ENCODE data around the gene APP. TPM values are rescaled to one million over a fixed set of nuclear protein-coding genes. Genes with fewer than 3 reads are reported as not detected.

The APP gene
- total and polyA plus RNA-seq, 7 donors, result 71.7 to 355 (median 270) TPM

DNA sequence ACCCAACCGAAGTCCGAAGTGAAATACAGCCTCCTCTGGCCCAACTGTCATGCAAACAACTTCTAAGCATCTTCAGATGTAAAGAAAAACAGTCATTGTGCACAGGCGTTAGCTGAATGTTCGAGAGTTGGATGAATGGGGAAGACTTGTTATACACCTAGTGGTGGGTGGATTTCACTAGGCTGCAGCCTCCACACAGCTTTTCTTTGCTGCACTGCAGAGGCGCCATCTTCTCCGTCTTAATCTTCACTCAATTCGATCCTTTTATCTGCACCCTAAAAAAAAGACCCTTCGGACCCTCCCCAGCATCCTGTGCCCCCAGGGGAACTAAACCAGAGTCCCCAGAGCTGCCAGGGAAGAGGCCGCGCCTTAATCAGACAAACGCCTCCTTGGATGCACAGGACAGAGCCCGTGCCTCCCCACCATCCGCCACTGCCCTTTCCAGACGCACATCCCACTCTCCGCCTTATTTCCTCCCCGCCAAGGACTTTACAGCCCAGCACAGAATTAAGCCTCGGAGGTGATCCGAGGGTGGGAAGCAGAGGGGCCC, 1.4 kb downstream of the APP start:
- no peaks in the 10 kb centered on the region for H3K9me3 ChIP-seq
- no peaks in the 10 kb centered on the region for H3K27me3 ChIP-seq
- no peaks in the 10 kb centered on the region for H3K36me3 ChIP-seq
- no peak for TF ChIP-seq EP300 (IDR thresholded peaks at IDR 0.05)
- TF ChIP-seq, protein P1, sequence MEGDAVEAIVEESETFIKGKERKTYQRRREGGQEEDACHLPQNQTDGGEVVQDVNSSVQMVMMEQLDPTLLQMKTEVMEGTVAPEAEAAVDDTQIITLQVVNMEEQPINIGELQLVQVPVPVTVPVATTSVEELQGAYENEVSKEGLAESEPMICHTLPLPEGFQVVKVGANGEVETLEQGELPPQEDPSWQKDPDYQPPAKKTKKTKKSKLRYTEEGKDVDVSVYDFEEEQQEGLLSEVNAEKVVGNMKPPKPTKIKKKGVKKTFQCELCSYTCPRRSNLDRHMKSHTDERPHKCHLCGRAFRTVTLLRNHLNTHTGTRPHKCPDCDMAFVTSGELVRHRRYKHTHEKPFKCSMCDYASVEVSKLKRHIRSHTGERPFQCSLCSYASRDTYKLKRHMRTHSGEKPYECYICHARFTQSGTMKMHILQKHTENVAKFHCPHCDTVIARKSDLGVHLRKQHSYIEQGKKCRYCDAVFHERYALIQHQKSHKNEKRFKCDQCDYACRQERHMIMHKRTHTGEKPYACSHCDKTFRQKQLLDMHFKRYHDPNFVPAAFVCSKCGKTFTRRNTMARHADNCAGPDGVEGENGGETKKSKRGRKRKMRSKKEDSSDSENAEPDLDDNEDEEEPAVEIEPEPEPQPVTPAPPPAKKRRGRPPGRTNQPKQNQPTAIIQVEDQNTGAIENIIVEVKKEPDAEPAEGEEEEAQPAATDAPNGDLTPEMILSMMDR (IDR thresholded peaks at IDR 0.05), result peak in 3 of 4 experiments; percentile 35 to 38 (median 37)
- peak in 2 of 4 donors; percentile 16 to 39 for TF ChIP-seq POLR2AphosphoS5 (IDR thresholded peaks at IDR 0.05)
- peak overlapping the region; percentile 85 to 90 (median 88) for H3K27ac ChIP-seq
- 1% methylated on average over 18 of the region's 18 CpGs for WGBS, 2 donors
- intact Hi-C loops (cut with DNase I), result loop anchor here (2.0 to 5.0 kb wide), 2 partner anchors 46 to 97 kb away; no protein-coding TSS in a partner anchor
- peaks cover 0 to 46% (median 35%) of the 10 kb centered on the region in 4 donors for H3K4me1 ChIP-seq
- H3K4me3 ChIP-seq, result peak overlapping the region; percentile 74 to 93 (median 82)
- DNase-seq, result peak; percentile 70

DNA sequence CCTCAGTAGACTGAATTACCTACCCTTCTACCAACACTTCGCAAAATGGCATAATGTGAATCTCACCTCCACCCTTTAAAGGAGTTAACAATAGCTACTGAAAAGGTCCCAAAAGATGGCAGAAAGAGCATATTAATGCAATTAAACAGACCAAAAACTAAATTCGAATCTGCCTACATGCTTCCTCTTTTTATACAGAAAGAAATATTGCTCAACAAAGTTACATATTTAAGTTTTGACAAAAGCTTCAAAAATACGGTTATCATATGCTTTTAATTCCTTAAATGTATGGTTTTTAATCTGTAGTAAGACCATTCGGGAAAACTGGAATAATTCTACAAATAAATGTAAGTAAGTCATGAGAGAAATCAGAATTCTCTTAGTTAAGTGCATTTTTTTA, 2.2 kb downstream of the APP start:
- H3K4me3 ChIP-seq, result peak overlapping the region in 3 of 4 donors; percentile 79 to 93 (median 86)
- H3K36me3 ChIP-seq, result no peaks in the 10 kb centered on the region
- H3K4me1 ChIP-seq, result peaks cover 0 to 46% (median 35%) of the 10 kb centered on the region in 4 donors
- H3K27me3 ChIP-seq, result no peaks in the 10 kb centered on the region
- intact Hi-C loops (cut with DNase I), result loop anchor here (2.0 to 5.0 kb wide), 2 partner anchors 46 to 96 kb away; no protein-coding TSS in a partner anchor
- 23 to 54% methylated on average over 4 of the region's 4 CpGs for WGBS, 2 donors
- TF ChIP-seq EP300 (IDR thresholded peaks at IDR 0.05) (no peak), POLR2AphosphoS5 (IDR thresholded peaks at IDR 0.05) (no peak), POLR2A (IDR thresholded peaks at IDR 0.05) (no peak)
- TF ChIP-seq, protein P1 (IDR thresholded peaks at IDR 0.05), result no peak
- no peaks in the 10 kb centered on the region for H3K9me3 ChIP-seq
- H3K27ac ChIP-seq, result peak overlapping the region; percentile 85 to 90 (median 88)
- DNase-seq, result no peak

DNA sequence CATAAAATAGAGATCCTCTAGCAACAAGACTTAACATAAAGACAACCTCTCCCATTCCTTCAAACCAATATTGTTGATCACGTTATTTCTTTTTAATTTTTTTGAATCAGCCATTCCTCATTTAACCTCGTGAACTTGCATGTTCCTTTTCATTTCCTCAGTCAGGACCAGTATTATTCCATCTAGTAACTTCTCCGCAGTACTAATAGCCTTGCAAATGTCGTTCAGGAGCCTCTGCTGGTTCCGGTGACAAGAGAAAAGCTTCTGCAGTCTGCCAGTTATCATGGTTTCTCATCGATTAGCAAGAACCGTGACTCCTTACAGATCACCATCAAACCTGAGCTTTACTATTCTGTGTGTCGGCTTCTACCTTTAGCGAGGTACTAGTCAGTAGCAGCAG, 3.0 kb downstream of the APP start:
- TF ChIP-seq POLR2A (IDR thresholded peaks at IDR 0.05) (no peak), POLR2AphosphoS5 (IDR thresholded peaks at IDR 0.05) (no peak), EP300 (IDR thresholded peaks at IDR 0.05) (no peak)
- TF ChIP-seq, protein P1 (IDR thresholded peaks at IDR 0.05), result no peak
- intact Hi-C loops (cut with DNase I), result loop anchor here (5.0 kb wide), 1 partner anchor 95 kb away; no protein-coding TSS in a partner anchor
- H3K36me3 ChIP-seq, result no peaks in the 10 kb centered on the region
- DNase-seq, result no peak
- H3K4me3 ChIP-seq, result peak overlapping the region in 3 of 4 donors; percentile 4 to 86 (median 79)
- no peaks in the 10 kb centered on the region for H3K9me3 ChIP-seq
- no peaks in the 10 kb centered on the region for H3K27me3 ChIP-seq
- H3K4me1 ChIP-seq, result peaks cover 0 to 46% (median 35%) of the 10 kb centered on the region in 4 donors
- 20 to 64% methylated on average over 9 of the region's 9 CpGs for WGBS, 2 donors
- H3K27ac ChIP-seq, result peak overlapping the region; percentile 85 to 90 (median 88)

DNA sequence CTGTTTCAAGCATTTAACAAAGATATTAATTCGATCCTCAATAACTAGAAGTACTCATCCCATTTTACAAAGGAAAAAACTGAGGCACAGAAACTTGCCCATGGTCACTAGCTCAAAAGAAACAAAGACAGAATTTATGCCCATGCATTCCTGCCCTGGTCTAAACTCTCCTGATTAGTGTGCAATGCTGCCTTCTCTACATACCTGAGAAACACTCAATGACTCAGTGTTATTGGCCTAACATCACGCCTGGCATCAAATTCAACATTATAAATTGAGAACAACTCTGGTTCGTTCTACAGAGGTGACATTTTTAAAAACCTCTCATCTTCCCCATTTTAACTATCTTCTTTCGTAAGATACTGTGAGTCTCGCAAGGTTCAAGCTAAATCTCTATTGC, 5.2 kb downstream of the APP start:
- Histone ChIP-seq H3K27ac (peak overlapping the region in 2 of 4 donors; percentile 30 to 90), H3K4me3 (no peak overlapping the region), H3K27me3 (no peaks in the 10 kb centered on the region), H3K36me3 (no peaks in the 10 kb centered on the region), H3K4me1 (peaks cover 0 to 45% (median 31%) of the 10 kb centered on the region in 4 donors), H3K9me3 (no peaks in the 10 kb centered on the region)
- intact Hi-C loops (cut with DNase I), result loop anchor here (5.0 kb wide), 1 partner anchor 93 kb away; no protein-coding TSS in a partner anchor
- no peak for DNase-seq
- 67 to 82% methylated on average over 5 of the region's 5 CpGs for WGBS, 2 donors
- no peak for TF ChIP-seq POLR2A (IDR thresholded peaks at IDR 0.05)
- TF ChIP-seq EP300 (IDR thresholded peaks at IDR 0.05), result no peak
- no peak for TF ChIP-seq POLR2AphosphoS5 (IDR thresholded peaks at IDR 0.05)
- TF ChIP-seq, protein P1 (IDR thresholded peaks at IDR 0.05), result no peak
